Activated CD8-positive, alpha-beta memory T cell treated with anti-CD3 and anti-CD28 coated beads, Interleukin-2, amount 50 U/mL, for 1 hour (primary cell): ENCODE measurements around the gene ZNRF2.
A peak's percentile ranks its signal among the peaks of the same experiment; 100 is the strongest.
"Not testable (repeated sequence)": the region's sequence is repeated elsewhere in the genome, so short reads cannot be mapped to it uniquely, and the experiment has no call there.

ENCODE experiments used
- DNase-seq: peaks from one replicate; pipeline ENCODE4 v3.0.0-alpha.2; 2020; ENCODE audit errors: extremely low read depth

The ZNRF2 gene

DNA sequence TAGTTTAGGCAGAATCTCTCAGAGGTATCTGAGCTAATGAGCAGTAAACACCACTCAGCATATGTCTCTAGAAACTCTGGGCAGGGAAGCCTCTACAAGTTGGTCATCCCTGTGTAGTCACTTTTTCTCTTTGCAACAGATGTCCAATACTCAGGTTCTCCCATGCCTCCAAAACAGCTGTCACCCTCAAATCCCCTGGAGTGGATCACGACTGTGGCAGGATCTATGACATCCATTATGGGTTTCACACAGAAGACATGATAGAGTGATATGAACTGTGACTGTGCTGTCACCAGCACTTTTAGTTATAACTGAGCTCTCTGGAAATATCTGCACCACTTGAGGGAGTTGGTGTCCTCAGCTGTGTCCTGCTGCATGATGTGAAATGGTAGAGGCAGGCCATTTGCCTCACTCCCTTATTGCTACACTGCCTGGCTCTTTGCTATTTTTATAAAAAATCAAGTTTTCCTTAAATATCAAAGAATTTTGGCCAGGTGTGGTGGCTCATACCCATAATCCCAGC, 24.1 kb upstream of the ZNRF2 start:
- DNase-seq: no peak

DNA sequence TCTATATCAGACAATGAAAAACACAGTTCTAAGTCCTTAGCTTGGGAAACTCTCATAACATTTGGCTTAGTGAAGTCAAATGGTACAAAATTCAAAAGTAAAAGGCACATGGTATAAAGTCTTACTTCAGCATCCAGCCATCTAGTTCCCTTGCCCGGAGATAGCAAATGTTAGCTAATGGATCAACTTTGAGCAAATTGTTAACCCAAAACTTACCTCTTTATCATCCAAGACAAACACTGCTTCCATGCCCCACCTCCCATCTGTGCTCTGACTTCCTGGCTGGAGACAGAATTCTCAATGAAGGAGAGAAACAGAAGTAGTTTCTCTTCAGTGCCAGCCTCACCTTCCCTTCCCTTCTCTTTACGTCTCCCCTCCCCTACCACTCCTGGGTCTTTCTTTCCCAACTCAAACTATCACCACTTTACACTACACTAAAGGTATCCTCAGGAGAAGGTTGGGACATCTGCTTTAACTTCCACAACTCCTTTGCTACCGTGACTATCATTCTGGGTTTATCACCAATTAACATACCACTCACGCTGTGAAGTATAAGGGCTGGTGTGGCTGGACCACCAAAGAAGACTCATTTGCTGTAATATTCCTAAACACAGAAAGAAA, 21.2 kb upstream of the ZNRF2 start:
- no peak for DNase-seq

DNA sequence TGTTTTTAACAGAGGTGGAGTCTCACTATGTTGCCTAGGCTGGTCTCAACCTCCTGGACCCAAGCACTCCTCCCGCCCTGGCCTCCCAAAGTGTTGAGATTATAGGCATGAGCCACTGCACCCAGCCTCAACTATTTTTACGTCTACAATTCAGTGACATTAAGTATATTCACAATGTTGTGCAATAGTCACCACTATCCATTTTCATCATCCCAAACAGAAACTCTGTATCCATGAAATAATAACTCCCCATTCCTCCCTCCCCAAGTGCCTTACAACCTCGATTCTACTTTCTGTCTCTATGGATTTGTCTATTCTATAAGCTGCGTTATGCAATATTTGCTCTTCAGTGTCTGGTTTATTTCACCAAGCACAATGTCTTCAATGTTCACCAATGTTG, 20.3 kb upstream of the ZNRF2 start:
- no peak for DNase-seq

DNA sequence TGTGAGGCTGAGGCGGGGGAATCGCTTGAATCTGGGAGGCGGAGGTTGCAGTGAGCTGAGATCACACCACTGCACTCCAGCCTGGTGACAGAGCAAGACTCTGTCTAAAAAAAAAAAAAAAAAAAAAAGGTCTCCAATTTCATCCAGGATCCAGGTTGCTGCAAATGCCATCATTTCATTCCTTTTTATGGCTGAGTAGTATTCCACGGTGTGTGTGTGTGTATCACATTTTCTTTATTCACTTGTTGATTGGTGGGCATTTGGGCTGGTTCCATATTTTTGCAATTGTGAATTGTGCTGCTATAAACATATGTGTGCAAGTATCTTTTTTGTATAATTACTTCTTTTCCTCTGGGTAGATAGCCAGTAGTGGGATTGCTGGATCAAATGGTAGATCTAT, 19.2 kb upstream of the ZNRF2 start:
- DNase-seq: not testable (repeated sequence)

DNA sequence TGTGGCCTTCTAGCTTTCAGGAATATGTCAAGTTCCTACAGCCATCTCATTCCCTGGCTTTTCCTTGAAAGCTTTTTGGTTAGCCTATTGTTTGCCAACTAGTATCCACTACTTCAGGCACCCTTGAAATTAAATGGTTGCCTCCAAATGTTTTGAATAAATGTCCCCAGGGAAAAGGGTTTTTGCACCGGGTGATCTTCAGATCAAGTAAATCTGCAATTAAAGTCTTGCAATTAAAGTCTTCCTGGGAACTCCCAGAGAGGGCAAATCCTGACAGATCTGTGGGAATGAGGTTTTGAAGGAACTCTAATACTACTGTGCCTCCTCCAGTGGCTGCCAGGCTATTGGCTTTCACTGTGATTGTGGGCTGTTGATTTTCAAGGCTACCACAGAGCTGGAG, 17.7 kb upstream of the ZNRF2 start:
- no peak for DNase-seq

DNA sequence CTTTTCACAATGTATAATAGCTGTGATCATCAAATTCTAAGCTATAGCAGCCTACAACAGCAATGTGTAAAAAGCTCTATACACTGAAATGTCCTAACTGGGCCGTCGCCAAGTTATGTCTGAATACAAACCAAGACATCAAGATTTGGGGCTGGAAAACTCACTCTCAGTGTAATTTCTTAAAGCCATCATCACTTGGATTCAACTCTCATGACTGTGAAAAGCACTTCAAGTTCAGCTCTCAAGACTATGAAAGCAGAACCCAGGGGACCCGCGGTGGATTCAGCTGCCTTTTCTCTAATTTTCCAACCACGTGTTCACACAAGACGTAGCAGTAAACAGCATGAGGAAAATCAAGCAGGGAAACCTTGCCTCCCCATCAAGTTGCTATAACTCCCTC, 15.8 kb upstream of the ZNRF2 start:
- no peak for DNase-seq

DNA sequence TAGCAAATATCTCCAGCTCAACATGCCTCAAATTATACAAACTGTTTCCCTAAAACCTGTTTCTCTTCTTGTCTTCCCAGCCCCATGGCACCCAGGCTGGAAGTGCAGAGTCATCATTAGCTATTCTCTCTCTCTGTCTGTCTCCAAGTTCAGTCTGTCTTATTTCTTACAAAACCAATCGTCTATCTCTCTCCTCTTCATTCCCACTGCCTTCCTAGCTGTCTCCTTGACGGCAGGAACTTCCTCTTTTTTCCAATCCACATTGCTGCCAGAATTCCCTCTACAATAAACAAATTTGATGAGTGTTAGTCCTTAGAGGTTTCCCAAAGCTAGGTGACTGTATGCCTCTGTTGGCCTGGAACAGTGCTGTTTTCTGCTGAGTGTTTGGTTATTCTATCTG, 14.9 kb upstream of the ZNRF2 start:
- no peak for DNase-seq

DNA sequence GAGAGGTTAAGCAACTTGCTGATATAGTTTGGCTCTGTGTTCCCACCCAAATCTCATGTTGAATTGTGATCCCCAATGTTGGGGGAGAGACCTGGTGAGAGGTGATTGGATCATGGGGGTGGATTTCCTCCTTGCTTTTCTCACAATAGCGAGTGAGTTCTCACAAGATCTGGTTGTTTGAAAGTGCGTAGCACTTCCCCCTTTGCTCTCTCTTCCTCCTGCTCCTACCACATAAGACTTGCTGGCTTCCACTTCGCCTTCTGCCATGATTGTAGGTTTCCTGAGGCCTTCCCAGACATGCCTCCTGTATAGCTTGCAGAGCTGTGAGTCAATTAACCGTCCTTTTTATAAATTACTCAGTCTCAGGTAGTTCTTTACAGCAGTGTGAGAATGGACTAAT, 13.5 kb upstream of the ZNRF2 start:
- no peak for DNase-seq

DNA sequence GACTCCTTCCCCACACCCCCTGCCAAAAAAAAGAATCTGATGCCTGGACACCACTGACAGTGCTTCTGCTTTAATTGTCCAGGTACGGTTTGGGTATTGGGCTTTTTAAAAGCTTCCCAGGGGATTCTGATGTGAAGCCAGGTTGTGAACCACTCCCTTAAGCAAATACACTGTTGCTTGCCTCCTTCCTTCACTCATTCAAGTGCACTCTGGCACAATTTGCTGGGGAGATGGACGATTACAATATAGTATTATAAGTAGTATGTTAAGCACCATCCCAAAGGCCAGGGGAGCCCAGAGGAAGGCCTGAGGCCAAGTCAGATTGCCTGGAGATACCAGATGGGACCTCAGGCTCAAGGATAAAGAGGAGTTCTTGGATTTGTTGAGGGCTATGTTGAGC, 12.3 kb upstream of the ZNRF2 start:
- DNase-seq: no peak

DNA sequence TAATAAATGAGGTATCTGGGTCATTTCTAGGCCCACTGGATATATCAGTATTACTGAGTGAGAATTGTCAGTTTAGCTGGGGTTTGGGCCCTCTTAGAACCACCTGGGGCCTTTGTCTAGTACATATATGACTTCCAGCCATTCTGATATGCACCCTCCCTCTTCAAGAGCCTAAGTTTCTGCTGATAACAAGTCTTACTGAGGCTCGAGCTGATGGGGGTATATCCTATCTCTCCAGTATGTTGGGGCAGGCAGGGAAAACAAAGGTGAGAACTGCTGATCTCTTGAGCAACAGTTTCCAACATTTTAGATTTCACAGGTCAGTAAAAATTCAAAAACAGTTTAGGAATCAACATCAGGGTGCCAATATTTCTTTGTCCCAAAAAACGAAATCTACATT, 10.8 kb upstream of the ZNRF2 start:
- no peak for DNase-seq

DNA sequence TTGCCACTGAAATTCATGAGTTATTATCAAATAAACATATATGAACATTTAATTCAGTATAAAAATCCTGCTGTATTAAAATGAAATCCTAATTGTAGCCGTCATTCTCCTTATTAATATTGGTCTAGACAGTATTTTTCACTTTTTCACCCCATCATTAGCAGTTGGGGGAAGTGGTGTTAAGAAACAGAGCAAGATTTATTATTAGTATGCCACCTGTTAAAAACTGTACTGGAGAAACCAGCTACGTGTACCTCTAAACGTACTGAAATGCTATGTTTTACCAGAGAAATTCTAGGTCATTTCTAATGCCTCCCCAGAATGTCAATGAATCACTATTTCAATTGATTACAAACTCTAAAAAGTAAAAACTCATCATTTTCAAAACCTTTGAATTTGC, 9.8 kb upstream of the ZNRF2 start:
- no peak for DNase-seq

DNA sequence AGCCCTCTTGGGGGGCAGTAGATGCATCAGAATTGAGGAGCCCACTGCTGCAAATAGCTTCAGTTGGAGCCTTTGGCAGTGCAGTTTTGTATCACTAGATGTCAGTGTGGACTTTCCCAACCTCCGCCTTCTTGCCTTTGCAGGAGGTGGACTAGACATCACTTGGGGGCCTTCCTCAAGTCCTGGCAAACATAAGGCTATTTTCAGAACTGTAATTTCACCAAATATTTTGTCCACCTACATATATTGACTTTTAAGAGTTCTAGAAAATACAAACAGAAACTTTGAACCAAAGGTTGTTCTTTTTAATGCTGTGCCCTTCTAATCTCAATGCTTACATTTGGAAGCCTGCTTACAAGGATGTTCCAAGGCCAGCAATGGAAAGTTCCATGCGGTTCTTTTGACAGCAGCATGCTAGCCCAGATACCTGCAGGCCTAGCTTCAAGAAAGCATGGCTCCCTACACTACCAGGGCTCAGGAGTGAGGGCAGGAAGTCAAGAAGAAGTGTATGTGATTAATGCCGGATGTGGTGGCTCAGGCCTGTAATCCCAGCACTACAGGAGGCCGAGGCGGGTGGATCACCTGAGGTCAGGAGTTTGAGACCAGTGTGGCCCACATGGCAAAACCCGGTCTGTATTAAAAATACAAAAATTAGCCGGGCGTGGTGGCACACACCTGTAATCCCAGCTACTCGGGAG, 8.0 kb upstream of the ZNRF2 start:
- DNase-seq: peak; percentile 19

DNA sequence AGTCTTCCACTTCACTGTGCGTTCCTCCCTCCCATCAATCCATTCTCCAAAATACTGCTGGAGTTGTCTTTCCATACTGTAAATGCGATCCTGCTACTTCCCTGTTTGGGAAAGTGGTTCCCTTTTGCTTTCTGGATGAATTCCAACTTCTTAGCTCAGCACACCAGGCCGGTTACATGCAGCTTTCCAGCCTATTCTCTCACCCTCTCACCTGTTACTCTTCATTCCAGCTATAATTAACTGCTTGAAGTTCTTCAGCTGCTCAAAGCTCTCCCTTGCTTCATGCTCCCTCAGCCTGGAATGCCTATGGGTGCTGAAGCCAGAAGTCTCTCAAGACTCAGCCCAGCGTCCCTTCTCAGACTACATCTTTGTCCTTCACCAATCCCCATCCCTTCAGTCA, 6.0 kb upstream of the ZNRF2 start:
- DNase-seq: no peak

DNA sequence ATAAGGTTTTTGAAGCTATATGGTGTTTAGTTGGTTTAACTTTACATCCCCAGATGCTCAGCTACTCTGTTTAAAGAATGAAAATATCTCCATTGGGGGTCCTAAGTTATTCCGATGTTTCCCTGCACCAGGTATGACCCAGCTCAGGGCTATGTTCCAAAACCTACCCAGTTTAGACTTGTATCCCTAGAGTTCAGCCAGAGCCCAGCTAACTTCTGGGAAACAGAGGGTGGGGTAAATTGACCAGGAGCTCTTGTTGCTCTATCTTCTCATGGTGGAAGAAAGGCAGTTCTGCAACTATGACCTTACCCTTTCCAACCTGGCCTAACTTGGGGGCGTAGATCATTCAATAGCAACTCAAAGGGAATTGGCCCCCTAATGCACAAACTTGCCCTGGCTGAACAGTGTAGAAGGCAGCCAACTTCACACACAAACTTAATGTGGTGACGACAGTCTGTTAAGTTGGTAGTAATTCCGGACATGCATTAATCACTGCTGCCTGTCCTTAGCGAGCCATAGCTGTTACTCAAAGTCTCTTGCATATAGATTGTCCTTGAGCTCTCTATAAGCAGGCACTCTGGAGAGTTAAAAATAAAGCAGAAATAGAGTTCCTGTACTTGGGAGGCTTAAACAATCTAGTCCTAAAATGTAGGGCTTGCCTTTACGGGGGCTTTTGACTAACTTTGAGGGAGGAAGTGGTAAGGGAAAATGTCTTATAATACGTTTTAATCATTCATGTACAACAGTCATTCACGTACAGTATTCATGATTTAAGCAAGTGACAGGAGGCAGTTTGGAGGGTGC, 5.3 kb upstream of the ZNRF2 start:
- DNase-seq: no peak

DNA sequence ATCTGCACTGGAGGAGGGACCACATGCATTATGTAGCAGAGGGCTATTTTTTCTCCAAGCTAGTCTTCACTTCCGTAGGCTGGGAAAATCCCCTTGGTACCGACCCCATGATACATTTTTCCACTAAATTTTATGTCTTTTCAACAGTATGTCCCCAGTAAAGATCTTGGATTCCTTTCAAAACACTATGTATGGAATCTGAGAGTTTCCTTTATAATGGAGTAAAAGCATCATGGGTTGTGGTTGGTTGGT, 4.8 kb upstream of the ZNRF2 start:
- no peak for DNase-seq

DNA sequence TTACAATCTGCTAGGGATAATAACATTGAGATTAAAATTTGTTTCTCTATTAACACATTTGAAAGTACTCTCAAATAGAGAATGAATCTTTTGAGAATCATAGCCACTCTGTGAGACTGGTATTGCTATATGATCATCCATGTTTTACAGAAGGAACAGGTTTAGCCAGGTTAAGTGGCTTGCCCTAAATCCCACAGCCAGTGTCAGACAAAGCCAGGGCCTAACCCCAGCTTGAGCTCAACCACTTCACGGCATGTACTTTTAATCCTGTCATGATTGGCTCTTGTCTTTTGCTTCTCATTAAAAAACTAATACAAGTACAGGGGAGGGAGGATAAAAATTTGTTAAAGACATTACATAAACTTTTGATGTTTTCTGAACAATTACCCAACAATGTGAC, 3.8 kb upstream of the ZNRF2 start:
- DNase-seq: no peak

DNA sequence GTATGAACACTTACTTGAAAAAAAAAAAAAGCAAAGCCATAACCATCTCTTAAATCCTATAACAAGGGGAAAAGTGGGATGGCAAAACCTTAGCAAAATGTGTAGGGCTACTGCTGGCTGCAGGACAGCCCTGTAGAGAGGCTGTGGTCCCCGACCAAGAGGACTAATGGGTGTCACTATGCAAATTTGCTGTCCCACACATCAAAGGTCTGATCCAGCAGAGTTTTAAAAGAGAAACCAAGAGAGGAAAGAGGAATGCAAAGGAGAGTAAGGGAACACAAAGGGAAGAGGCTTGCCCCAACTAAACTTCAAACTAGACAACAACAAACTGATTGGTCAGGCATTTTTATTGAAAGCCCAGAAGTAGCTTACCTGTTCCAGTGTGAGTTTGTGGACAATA, 3.1 kb upstream of the ZNRF2 start:
- DNase-seq: no peak

DNA sequence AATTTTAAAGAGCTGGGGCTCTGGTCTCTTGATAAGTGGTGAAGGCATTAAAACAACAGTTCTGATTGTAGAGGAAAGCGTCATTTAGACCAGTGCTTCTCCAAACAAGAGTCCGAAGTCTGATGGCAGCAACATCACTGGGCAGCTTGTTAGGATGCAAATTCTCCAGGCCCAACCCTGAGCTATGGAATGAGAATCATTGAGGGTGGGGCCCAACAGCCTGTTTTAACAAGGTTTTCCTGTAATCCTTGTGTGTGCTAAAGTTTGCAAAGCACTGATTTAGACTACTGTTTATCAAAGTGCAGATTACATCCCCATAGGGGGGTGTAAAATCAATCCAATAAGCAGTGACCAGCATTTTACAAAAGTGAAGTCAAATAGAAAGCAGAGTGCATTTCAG, 2.6 kb upstream of the ZNRF2 start:
- DNase-seq: no peak

DNA sequence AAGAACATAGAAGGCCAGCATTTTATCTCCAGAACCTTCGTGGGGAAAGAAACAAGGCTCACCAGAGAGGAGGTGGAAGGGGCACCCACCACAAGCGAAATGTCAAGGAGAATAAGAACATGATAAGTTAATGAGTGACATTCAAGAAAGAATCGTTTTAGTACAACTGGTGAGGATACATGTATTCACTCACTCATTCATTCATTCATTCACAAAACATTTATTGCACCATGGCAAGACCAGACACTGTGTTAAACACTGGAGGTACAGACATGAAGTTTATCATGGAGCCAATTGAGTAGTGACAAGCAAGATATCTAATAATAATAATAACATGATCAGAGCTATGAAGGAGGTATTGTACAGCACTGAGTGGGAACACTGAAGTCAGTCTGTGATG, 1.7 kb upstream of the ZNRF2 start:
- DNase-seq: no peak

DNA sequence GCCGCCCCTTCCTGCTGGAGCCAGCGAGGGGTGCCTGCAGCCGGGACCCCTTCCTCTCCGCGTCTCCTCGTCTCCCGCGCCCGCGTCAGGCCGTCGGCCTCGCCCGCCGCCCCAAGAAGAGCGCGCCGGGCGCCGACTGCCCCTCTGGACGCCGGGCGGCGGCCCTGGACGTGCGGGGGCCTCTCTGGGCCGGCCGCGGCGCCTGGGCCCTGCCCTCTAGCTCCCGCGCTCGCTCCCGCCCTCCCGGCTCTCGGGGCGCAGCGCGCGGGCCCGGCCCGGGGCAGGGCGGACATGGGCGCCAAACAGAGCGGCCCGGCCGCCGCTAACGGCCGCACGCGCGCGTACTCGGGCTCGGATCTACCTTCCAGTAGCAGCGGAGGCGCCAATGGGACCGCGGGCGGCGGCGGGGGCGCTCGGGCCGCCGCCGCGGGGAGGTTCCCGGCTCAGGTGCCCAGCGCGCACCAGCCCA, 704 bp downstream of the ZNRF2 start:
- no peak for DNase-seq

DNA sequence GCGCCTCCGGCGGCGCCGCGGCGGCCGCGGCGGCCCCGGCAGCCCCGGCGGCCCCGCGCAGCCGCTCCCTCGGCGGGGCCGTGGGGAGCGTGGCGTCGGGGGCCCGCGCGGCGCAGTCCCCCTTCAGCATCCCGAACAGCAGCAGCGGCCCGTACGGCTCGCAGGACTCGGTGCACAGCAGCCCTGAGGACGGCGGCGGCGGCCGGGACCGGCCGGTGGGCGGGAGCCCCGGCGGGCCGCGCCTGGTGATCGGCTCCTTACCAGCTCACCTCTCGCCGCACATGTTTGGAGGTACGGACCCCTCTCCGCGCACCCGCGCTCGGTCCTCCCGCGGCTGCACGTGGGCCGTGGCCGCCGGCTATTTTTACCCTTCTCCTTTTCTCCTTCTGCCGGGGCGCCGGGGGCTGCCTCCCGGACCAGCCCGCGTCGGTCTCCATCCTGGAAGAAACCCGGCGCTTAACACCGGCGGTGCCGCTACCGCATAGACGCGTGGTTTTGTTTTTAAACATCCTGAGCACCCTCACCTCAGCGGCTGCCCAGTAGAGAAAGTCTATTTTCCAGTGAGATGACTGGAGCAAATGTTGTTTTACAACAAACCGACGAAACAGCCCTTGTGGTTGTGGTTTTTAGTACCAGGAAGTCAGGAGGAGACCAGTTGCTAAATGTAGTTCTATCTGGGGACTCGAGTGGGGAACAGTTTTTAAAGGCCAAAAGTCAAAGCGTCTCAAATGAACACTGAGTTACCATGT, 1.3 kb downstream of the ZNRF2 start:
- DNase-seq: no peak

DNA sequence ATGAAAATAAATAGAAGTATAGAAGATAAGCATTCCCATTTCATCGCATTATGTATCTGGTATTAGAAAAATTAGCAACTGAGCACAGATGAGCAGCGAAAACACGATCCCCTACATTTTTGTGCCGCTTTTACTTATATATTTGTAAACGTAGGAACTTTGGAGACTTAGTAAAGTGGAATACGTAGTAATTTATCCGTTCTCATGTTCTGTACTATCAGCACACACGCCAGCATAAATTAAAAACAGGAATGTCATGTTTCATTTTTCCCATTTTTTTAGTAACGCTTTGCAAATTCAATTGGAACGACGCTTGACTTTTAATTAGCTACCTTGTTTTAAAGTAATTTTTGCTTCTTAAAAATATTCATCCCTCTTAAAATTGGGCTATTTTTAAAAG, 2.4 kb downstream of the ZNRF2 start:
- no peak for DNase-seq
